GM18526 (cell line): ENCODE measurements around the gene MTX2.

Experiments
- POLR2A ChIP-seq: IDR thresholded peaks from 3 replicates; pipeline ENCODE4 v1.6.1; 2011; ENCODE audit not compliant: insufficient read length; ENCODE audit errors: extremely low read depth

MTX2 gene

GRCh38 chr2:176330612-176331011 is 61.4 kb downstream of the MTX2 start:
- TF ChIP-seq POLR2A, result no peak

GRCh38 chr2:176331646-176332045 is 62.4 kb downstream of the MTX2 start:
- TF ChIP-seq POLR2A, result no peak

DNA sequence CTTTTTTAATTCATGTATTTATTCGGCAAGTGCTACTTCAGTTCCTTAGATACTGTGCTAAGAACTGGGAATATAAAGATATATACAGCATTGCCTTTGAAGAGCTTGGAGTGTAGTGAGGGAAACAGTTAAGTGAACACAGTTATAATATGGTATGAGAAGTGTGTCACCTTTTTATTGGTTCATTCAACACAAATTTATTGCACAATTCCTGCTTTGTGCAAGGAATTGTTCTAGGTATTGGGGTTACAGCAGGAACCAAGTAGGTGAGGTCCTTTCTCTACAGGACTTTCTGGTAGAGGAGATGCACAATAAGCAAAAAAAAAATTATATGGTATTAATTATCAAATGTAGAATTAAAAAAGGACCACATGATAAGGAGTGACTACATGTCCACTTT is 65.5 kb downstream of the MTX2 start:
- no peak for TF ChIP-seq POLR2A

GRCh38 chr2:176338395-176338794 is 69.2 kb downstream of the MTX2 start:
- no peak for TF ChIP-seq POLR2A

- TF ChIP-seq POLR2A, result no peak
Measured at GRCh38 chr2:176339208-176339607, 70.0 kb downstream of the MTX2 start.

DNA sequence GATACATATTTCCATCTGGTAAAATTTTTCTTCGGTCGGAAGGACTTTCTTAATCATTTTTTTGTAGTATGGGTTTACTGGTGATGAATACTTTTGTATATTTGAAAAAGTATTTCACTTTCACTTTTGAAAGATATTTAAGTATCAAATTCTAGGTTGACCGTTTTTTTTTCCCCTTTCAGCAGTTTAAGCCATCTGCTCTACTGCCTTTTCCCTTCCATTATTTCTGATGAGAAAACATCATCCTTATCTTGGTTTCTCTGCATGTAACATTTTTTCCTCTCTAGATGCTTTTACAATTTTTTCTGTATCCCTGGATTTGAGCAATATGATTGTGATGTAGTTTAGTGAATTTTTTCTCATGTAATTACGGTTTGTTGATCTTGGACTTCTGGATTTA is 87.0 kb downstream of the MTX2 start:
- no peak for TF ChIP-seq POLR2A

DNA sequence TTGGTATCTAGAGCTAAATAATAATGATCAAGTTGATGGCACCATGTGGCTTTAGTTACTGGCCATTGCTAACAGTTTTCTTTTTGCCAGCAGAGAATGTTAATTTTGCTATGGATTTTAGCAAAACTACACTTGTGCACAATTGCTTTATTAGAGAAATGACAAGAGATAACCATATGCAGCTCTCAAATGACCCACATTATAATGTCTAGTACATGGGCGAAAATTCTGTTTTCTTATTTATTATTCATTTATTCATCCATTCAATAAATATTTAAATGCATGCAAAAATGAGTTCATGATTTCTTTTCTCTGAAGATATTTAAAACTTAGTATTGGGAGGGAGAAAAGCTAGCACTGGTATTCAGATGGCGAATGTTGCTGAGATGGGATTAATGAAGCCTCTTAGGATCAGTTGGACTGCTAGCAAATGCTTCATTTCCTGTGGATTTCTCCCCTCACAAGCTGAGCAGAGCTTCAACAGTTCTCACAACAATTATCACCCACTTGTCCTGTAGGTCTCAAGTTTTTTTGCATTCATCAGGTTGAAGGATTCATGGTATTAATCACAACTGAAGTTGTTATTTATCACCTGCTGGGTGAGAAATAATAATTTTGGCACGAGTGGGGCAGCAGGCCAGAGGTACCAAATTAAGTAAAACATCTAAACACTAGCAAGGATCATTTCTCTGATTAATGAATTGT is 95.2 kb downstream of the MTX2 start:
- no peak for TF ChIP-seq POLR2A

GRCh38 chr2:176368349-176368748 is 99.1 kb downstream of the MTX2 start:
- TF ChIP-seq POLR2A, result no peak

DNA sequence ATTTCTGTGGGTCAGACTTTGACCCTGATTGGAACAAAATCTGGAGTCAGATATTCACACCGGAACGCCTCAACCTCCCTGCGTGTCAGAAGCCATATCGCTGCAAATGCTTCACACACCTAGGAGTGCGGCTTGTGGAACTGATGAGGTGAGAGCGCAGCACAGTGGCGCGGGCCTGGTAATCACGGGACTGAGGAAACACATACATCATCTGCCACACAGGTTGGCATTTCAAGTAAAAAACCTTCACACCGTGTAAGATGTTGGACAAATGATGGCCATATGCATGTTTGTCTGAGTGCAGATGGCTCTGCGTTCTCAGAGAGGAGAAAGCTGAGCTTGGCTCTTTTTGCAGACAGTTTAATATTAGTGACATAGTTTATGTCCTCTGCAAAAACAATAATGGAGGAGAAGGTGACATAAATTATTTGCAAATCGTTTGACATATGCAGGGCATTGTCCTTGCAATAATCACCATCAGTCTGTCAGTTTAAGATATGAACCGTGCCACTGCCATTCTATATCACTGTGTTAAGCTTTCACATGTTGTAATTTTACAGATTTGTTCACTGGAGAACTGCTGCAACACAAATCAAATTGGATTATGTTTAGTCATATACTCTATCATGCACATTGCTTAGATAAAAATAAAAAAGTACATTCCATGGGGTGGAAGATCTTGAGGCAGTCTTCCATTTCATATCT is 101.4 kb downstream of the MTX2 start:
- no peak for TF ChIP-seq POLR2A

DNA sequence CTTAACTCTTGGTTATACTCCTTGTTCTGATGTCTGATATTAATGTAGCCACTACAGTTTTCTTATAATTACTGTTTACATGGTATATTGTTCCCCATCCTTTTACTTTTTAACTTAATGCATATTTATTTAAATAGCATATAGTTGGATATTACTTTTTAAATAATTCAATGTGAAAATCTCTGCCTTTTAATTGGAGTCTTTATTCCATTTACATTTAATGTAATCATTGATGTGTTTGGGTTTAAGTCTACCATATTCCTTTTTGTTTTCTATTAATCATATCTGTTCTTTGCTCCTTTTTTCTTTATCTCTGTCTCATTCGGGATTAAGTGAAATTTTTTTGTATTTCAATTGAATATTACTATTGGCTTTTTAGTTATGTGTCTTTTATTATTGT is 109.1 kb downstream of the MTX2 start:
- no peak for TF ChIP-seq POLR2A

- TF ChIP-seq POLR2A, result no peak
Measured at GRCh38 chr2:176380341-176380740, 111.1 kb downstream of the MTX2 start.

GRCh38 chr2:176383100-176383499 is 113.9 kb downstream of the MTX2 start:
- no peak for TF ChIP-seq POLR2A

DNA sequence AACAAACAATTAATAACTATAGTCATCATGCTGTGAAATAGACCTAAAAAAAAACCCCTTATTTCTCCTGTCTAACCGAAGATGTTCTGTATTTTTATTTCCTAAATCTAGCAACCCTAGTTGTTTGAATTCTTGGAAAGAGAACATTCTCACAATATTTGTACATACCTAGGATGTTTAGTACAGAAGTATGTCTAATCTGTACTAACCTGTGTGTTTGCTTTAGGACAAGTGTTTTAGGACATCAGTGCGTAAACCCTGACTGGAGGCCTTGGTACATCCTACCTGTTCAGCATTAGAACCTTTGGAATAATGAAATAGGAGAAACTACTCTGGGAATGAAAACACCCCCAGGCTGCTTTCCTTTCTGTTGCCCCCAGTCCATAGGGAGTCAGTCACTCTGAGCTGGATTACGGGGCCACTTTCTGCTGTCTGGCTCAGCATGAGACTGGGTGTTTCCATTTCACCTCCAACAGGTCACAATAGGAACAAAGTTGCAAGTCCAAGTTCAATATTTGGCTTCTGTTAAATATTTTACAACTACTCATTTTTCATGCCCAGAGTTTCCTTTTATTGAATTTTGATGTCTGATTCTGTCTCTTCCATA is 114.7 kb downstream of the MTX2 start:
- no peak for TF ChIP-seq POLR2A

- no peak for TF ChIP-seq POLR2A
Measured at GRCh38 chr2:176385219-176385759, 116.0 kb downstream of the MTX2 start.

DNA sequence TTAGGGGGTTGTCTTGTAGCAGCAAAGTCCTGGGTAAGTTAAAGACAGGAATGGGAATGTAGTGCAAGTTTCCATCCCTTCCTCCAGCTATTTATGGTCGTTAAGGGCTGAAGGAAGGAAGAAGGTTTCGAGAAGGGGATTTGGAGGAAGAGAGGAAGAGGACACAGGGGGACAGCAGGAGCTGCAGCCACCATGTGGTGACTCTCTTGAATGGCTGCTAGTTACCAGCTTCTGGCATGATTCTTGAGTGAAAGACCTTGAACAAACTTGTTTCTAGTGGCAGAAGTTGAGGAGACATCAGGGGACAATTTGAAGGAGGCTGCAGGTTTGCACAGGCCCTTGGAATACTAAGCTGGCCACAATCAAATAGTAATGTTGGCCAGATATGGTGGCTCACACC is 116.6 kb downstream of the MTX2 start:
- TF ChIP-seq POLR2A, result no peak
